NCI-H446 treated with DMSO at 0.1 percent for 48 hours (cell line): ENCODE results near the gene TNS3.

Experiments used
- DNase-seq: peaks from one replicate; lab custom pipeline; 2025; lab: John Stamatoyannopoulos, UW

The TNS3 gene

DNA sequence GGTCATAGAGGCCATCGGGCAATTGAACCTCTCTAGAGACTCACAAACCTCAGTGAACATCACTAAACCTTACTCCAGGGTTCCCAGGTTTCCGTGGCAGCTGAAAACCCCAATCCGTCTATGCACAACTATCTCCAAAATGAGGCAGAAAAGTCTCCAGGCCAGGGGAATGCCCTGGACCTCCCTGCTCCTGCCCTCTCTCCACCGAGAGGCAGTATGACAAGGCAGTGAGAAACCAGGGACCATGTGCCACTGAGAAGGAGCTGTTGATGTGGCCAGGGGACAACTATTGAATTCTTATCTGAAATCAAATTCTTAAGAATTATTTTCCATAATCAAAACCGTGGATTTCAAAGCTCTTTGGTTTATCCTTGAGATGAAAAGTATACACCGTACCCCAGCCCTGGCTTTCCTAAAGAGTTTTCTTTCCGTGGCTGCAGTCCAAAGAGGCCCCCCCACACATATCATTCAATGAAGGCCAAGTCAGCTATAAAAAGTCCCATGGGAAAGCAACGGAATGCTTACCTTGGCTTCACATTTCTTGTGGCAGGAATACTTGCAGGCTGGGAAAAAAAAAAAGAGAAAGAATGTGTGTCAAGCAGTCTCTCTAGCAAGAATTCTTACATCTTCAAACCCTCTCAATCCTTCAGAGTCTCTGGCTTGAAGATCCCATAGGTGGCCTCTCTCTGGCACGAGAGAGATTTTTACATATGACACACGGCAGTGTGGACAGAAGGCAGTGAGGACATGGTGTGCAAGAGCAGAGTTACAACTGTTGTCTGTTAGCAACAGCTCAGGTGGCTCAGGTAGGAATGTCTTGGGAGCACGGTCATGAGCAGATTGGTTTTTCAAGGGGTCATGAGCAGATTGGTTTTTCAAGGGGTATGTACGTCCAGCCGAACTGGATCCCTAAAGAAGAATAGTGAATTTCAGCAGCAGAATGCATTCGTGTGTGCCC, 75.2 kb downstream of the TNS3 start:
- DNase-seq = no peak

DNA sequence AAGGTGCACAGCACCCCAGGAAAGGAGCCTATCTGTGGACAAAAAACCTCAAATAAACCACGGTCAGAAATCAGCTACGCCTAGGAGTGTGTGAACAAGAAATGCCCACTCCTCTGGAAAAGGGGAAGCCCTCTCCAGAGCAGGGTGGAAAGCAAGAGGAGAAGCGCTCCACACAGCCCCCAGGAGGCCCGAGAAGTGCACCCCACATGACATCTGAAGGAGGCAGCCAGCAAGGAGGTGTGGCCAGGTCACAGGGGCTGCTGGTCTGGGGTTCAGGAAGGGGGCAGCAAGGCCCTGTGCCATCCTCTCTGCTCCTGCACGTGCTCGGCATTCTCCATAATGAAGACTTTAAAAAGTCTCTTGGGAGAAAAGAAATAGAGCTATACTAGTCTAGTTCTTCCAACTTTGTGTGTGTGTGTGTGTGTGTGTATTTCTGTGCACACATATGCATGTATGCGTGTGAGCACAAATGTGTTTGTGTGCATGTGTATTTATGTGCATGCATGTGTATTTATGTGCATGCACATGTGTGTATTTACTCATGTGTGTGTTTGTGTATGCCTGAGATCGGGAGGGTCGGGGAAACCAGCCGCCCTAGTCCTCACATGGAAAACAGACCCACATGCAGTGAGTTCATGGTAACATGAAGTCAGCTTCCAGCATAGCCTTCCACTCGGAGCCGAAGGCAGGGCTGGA, 76.5 kb downstream of the TNS3 start:
- no peak for DNase-seq

DNA sequence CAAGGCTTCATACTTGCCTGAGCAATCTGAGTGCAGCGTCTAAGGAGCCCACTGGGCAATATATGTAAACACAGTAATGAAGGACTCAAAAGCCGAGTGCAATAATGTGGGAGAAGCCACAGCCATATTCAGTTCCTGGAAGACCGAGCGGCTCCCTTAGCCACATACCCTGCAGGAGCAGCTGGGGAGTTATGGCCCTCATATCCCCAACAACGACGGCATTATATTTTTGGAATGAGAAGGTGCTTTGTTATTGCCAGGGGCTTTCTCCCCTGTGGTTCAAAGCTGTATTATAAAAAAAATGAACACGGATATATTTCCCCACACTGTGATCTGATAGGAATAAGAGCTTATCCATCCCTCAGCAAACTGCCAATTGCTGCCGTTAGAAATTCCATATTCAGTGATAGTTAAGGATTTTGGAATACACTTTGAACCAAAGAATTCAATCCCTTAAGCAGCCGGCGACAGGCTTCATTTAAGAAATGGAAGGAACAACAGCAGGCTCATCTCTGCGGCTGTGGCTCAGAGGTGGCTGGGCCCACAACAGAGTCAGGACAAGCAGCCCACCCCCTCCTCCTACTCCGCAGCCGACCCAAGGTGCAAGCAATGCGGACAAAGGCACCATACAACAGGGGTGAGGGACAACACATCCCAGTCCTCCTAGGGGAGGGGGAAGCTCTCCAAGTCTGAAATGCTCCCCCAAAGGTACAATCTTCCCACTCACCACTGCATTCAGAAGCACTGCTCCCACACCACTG, 77.2 kb downstream of the TNS3 start:
- DNase-seq = no peak

DNA sequence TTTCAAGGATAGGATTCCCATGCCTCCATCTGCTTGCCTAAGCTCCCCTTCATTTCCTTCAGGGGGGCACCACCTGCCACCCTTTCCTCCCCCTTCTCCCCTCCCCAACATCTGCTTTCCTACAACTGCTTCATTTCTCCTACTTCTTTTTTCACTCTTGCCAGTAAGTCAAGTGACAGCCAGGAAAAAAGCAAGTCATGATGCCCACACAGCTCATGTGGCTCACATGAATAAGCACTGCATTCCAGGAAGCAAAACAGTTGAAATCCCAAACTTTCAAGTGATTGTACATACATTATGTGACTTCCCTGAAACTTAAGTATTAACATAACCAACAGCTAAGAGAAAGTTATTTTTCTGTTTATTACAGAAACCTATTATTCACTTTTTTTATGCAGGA, 78.6 kb downstream of the TNS3 start:
- no peak for DNase-seq

GRCh38 chr7:47502240-47502877, 79.6 kb downstream of the TNS3 start:
- DNase-seq = no peak

DNA sequence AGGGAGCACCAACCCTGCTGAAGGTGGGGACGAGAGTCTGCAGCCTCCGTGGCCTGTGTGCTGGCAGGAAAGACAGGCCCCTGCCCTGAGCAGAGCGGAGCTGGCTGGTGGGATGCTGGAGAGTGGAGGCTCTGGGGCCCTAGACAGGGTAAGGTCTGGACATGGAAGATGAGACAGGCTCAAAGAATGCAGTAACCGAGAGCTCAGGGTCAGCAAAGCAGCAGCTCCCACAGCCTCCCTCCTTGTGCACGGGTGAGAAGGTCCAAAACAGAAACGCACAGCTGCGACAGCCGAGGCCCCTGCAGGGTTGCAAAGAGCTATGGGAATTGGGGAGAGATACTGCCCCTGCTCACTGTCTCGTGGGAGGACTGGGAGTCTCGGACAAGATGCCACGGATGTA, 80.5 kb downstream of the TNS3 start:
- DNase-seq = no peak

GRCh38 chr7:47500103-47500563, 81.8 kb downstream of the TNS3 start:
- no peak for DNase-seq

DNA sequence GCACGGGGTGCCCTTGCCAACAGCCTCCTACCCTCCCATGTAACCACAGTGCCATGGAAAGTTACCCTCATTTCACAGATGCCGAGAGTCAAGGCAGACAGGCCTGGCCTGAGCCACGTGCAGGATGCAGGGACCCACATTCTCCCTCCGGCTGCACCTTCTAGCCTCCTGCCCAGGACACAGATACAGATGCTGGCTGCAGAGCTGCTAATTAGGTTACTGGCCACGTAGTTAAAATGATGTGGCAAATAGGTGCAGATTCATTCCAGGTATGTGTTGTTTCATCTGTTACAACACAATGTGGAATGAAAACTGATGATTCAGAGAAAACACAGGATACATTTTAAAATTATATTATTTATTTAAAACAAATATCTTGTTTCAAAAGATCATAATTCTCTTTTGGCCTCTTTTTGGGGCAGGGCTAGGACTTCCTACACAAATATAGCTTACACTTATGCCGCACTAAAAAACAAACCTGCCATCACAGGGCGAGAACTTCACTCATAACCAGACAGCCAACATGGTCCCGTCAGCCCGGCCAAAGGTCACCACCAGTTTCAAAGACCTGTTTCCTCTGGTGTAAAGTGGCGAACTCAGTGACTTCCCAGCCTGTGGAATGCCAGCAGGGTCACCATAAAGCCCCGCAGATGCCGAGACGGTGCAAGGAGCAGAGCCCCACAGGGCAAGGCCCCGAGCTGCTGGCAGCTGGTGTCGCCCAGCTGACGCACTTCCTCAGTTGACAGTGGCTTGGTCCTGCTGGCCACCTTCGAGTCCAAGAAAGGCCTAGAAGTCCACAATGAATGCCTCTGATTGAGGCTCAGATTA, 83.5 kb downstream of the TNS3 start:
- no peak for DNase-seq

GRCh38 chr7:47497367-47498096, 84.4 kb downstream of the TNS3 start:
- no peak for DNase-seq

DNA sequence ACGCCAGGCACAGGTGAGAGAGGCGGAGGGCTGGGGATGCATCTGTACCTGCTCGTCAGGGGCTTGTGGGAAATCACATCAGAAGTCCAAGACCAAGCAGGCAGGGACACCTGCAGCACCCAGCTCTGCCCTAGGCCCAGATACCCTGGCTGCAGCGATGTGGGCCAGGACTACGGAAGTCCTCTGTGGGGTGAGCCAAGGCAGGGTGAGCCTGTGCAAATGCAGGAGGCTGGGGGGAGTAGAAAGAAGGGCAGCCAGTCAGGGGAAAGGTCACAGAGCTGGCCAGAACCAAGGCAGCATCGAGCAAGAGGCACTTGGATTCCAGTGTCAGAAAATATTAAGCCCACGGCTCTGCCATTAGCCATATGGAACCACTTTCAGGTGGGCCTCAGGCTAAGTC, 85.2 kb downstream of the TNS3 start:
- no peak for DNase-seq

GRCh38 chr7:47496056-47496665, 85.8 kb downstream of the TNS3 start:
- DNase-seq = no peak

- DNase-seq = no peak
Observed at GRCh38 chr7:47493976-47494911, 87.7 kb downstream of the TNS3 start.

GRCh38 chr7:47492716-47493325, 89.1 kb downstream of the TNS3 start:
- DNase-seq = no peak

DNA sequence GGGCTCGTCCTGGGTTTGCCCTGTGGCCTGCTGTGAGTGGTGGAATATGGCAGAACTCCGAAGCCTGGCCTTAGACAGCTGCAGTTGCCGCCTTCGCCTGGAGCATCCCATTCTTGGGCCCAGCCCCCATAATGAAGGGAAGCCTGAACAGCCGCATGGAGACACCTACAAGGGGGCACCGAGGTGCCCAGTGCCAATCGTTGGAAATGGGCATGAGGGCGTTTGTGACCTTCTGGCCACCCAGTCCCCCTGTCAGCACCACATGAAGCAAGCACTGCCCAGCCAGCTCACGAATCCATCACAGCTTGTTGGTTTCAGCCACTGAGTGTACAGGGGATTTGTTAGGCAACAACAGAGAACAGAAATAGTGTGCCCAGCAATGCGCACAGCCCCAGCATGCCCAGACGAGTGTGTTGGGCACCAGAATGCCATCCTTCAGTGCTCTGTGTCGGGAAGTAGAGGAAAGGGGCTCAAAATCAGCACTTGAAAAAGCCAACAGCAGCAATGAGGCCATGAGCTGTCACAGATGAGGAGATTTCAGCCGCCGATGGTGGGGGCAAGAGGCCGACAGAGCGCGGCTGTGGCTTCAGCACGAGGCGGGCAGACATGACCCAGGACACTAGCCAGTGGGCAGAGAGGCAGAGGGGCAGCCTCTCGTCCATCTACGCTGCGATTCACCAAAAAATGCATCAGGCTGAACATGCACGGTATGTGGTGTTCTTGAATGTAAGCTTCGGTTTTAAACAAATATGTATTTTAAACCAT, 91.2 kb downstream of the TNS3 start:
- no peak for DNase-seq

GRCh38 chr7:47489624-47490023, 92.3 kb downstream of the TNS3 start:
- DNase-seq = no peak

GRCh38 chr7:47488969-47489342, 93.0 kb downstream of the TNS3 start:
- no peak for DNase-seq

GRCh38 chr7:47488201-47488968, 93.5 kb downstream of the TNS3 start:
- no peak for DNase-seq
